Activated CD8-positive, alpha-beta T cell treated with anti-CD3 and anti-CD28 coated beads for 36 hours (primary cell): ENCODE results near the gene ZNF37A. TPM values are rescaled to one million over a fixed set of nuclear protein-coding genes. Genes with fewer than 3 reads are reported as not detected.

Experiments used
- ATAC-seq: fragments of 200-7000 bp; cut with Tn5 transposase; one replicate; pipeline ENCODE4 v1.10.0; 2021; ENCODE audit warnings: mild to moderate bottlenecking, moderate library complexity
- CTCF ChIA-PET: fragments of 350-600 bp; sonication (Branson Sonifier 250); formaldehyde crosslinking; loops from one replicate; lab custom pipeline; 2021; ENCODE audit warnings: antibody characterized with exemption; lab: Charles Lee
- POLR2A ChIA-PET: fragments of 350-600 bp; sonication (Branson Sonifier 250); formaldehyde crosslinking; loops from one replicate; lab custom pipeline; 2021; ENCODE audit warnings: antibody characterized with exemption; lab: Charles Lee
- DNase-seq: peaks from one replicate; pipeline ENCODE4 v3.0.0-alpha.2; 2020
- H3K27ac Mint-ChIP-seq: one replicate; pipeline ENCODE4 v1.8.0; 2021; ENCODE audit warnings: mild to moderate bottlenecking, mixed read lengths
- H3K27me3 Mint-ChIP-seq: one replicate; pipeline ENCODE4 v1.8.0; 2021; ENCODE audit warnings: mixed read lengths
- H3K36me3 Mint-ChIP-seq: one replicate; pipeline ENCODE4 v1.8.0; 2021; ENCODE audit warnings: low read depth, mixed read lengths
- H3K4me1 Mint-ChIP-seq: one replicate; pipeline ENCODE4 v1.8.0; 2021; ENCODE audit warnings: low read depth, mixed read lengths
- H3K4me3 Mint-ChIP-seq: one replicate; pipeline ENCODE4 v1.8.0; 2021; ENCODE audit warnings: mild to moderate bottlenecking, moderate library complexity, mixed read lengths
- H3K9me3 Mint-ChIP-seq: one replicate; pipeline ENCODE4 v1.8.0; 2021; ENCODE audit warnings: mixed read lengths
- intact Hi-C: fragments of 100-400 bp; cut with micrococcal nuclease; formaldehyde crosslinking; loops from one replicate; pipeline ENCODE4 v1.10.0; 2022
- total RNA-seq, 2 experiments: library from RNA; stranded (reverse); gene quantifications; one replicate each; pipeline ENCODE4 v1.2.3, GENCODE V29; 2021
- TF ChIP-seq, protein P1 (sequence below): fragments of 200-600 bp; IDR thresholded peaks from one replicate; pipeline ENCODE4 v1.8.0; 2022; ENCODE audit warnings: antibody characterized with exemption, mild to moderate bottlenecking

Gene ZNF37A
- total RNA-seq, 2 experiments from 2014 or later: 22.6 to 26.0 TPM

DNA sequence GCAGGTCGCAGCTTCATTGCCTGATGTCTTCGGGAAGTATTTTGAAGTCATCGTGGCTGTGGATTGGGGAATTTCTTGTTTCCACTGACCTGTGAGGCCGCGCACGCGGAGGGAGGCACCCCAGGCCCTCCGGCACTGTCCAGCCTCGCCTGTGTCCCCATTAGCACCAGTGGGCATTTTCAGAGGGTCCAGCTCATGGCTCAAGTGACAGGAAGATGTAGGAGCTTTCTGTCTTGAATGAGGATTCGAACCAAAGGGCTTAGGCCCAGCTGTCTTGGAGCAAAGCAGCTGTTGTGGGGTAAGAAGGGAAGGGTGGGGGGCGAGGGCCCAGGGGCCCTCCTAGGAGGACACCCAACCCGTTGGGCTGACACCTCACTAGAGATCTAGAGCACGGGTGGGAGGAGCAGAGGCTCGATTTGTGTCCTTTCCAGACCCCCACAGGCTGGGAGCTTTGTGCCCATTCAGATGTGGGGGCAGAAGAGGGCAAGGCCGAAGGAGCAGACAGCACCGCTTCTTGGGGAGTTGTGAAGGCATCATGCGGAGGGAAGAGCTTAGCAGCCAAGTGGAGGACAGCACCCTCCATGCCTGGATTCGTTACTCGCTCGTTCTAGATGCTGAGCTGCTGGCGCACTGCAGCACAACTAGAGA is 914 bp downstream of the ZNF37A start:
- H3K4me3 Mint-ChIP-seq: peak overlapping the region; percentile 71
- peak; percentile 2 for DNase-seq
- POLR2A ChIA-PET: interaction anchor here (1.1 to 1.7 kb wide), 3 partner anchors 19 to 119 kb away, joined by 3 to 6 read pairs (median 5); partner anchors contain the start of gene ZNF25

DNA sequence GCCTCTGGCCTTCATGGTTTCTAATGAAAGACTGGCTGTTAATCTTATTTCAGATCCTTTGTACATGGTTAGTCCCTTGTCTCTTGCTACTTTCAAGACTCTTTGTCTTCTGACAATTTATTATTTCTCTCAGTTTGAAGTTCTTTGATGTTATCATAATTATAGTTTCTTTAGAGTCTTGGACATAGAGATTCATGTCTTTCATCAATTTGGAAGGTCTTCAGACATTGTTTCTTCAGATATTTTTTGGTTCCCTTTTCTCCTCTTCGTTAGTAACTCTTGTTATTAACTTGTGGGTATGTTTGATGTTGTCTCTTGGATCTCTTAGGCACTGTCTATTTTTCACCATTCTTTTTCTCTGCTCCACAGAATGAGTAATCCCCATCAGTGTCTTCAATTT is 8.7 kb downstream of the ZNF37A start:
- ATAC-seq: no peak
- TF ChIP-seq, protein P1, sequence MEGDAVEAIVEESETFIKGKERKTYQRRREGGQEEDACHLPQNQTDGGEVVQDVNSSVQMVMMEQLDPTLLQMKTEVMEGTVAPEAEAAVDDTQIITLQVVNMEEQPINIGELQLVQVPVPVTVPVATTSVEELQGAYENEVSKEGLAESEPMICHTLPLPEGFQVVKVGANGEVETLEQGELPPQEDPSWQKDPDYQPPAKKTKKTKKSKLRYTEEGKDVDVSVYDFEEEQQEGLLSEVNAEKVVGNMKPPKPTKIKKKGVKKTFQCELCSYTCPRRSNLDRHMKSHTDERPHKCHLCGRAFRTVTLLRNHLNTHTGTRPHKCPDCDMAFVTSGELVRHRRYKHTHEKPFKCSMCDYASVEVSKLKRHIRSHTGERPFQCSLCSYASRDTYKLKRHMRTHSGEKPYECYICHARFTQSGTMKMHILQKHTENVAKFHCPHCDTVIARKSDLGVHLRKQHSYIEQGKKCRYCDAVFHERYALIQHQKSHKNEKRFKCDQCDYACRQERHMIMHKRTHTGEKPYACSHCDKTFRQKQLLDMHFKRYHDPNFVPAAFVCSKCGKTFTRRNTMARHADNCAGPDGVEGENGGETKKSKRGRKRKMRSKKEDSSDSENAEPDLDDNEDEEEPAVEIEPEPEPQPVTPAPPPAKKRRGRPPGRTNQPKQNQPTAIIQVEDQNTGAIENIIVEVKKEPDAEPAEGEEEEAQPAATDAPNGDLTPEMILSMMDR: no peak
- no peak overlapping the region for H3K4me3 Mint-ChIP-seq
- H3K36me3 Mint-ChIP-seq: peaks cover 95% of the 10 kb centered on the region
- no peak for DNase-seq
- H3K4me1 Mint-ChIP-seq: peaks cover 4% of the 10 kb centered on the region
- ChIA-PET CTCF (no interaction called here), POLR2A (no interaction called here)
- no peak overlapping the region for H3K27ac Mint-ChIP-seq
- intact Hi-C loops: no loop called here
- no peaks in the 10 kb centered on the region for H3K27me3 Mint-ChIP-seq
- peaks cover 63% of the 10 kb centered on the region for H3K9me3 Mint-ChIP-seq

More for the DNA sequence above, 914 bp downstream of the ZNF37A start:
- Mint-ChIP-seq H3K36me3 (peaks cover 52% of the 10 kb centered on the region), H3K27ac (peak overlapping the region; percentile 90), H3K27me3 (no peaks in the 10 kb centered on the region), H3K4me1 (peaks cover 30% of the 10 kb centered on the region), H3K9me3 (peaks cover 12% of the 10 kb centered on the region)
- intact Hi-C loops: loop anchor here (1.0 kb wide), 2 partner anchors 85 to 119 kb away; partner anchors contain the start of genes ZNF25 and ZNF33A
- CTCF ChIA-PET: interaction anchor here (0.8 to 1.6 kb wide), 3 partner anchors 10 to 146 kb away, joined by 3 to 4 read pairs (median 3); partner anchors contain the start of gene ZNF25
- TF ChIP-seq, protein P1: no peak
- no peak for ATAC-seq

DNA sequence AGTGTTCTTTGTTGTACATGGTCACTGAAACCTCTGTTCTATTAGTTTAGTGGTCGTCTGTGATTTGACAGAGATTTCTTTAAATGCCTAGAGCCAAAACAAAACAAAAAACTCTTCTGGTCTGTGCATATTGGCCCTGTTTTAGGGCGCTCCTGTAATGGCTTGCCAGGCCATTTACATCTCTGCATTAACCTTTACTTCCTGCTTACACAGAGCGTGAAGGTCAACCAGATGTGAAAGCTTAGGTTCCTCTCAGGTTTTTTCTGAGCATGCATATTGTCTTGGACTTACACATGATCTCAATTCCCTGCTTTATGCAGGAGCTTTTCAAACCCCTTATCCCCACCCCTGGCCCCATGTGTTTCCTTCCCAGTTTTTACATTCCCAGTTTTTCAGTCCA is 9.6 kb downstream of the ZNF37A start:
- ATAC-seq (no peak), DNase-seq (no peak)
- CTCF ChIA-PET: no interaction called here
- H3K36me3 Mint-ChIP-seq: peaks cover 93% of the 10 kb centered on the region
- H3K4me3 Mint-ChIP-seq: no peak overlapping the region
- no peak overlapping the region for H3K27ac Mint-ChIP-seq
- no peaks in the 10 kb centered on the region for H3K27me3 Mint-ChIP-seq
- TF ChIP-seq, protein P1: no peak
- H3K9me3 Mint-ChIP-seq: peaks cover 70% of the 10 kb centered on the region
- H3K4me1 Mint-ChIP-seq: peaks cover 3% of the 10 kb centered on the region
- intact Hi-C loops: no loop called here
- POLR2A ChIA-PET: no interaction called here

DNA sequence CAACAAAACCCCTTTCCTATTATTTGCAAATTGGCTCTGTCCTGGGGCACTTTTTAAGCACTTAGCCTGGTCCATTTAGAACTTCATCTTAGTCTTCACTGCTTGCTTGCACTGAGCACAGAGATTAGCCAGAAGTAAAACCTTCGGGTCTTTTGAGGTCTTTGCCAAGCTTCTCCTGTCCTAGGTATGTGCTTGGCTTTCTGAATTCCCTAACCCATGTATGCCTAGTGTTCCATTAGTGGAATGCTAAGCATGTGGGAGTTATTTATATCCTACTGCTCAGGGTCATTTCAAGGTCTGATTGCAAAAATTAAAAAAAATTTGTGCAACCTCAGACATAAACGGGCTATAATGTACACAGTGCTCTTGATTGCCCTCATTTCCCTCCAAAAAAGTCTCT is 18.0 kb downstream of the ZNF37A start:
- Mint-ChIP-seq H3K27ac (no peak overlapping the region), H3K27me3 (no peaks in the 10 kb centered on the region), H3K4me3 (no peak overlapping the region), H3K4me1 (no peaks in the 10 kb centered on the region), H3K9me3 (peaks cover 60% of the 10 kb centered on the region), H3K36me3 (peaks cover 80% of the 10 kb centered on the region)
- TF ChIP-seq, protein P1: no peak
- intact Hi-C loops: no loop called here
- CTCF ChIA-PET: no interaction called here
- DNase-seq (no peak), ATAC-seq (no peak)
- POLR2A ChIA-PET: no interaction called here

DNA sequence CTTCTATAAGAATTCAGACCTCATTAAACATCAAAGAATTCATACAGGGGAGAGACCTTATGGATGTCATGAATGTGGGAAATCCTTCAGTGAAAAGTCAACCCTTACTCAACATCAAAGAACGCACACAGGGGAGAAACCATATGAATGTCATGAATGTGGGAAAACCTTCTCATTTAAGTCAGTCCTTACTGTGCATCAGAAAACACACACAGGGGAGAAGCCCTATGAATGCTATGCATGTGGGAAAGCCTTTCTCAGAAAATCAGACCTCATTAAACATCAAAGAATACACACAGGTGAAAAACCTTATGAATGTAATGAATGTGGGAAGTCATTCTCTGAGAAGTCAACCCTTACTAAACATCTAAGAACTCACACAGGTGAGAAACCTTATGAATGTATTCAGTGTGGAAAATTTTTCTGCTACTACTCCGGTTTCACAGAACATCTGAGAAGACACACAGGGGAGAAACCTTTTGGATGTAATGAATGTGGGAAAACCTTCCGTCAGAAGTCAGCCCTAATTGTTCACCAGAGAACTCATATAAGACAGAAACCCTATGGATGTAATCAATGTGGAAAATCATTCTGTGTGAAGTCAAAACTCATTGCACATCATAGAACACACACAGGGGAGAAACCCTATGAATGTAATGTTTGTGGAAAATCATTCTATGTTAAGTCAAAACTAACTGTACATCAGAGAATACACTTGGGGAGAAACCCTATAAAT is 24.1 kb downstream of the ZNF37A start:
- TF ChIP-seq, protein P1: no peak
- ChIA-PET CTCF (no interaction called here), POLR2A (no interaction called here)
- H3K27me3 Mint-ChIP-seq: no peaks in the 10 kb centered on the region
- no peaks in the 10 kb centered on the region for H3K4me1 Mint-ChIP-seq
- H3K27ac Mint-ChIP-seq: no peak overlapping the region
- no peak overlapping the region for H3K4me3 Mint-ChIP-seq
- intact Hi-C loops: no loop called here
- H3K36me3 Mint-ChIP-seq: peaks cover 74% of the 10 kb centered on the region
- DNase-seq (no peak), ATAC-seq (peak; percentile 45)
- H3K9me3 Mint-ChIP-seq: peaks cover 73% of the 10 kb centered on the region
